DND-41 (cell line): ENCODE measurements around the gene CNKSR2.

Source experiments
- ATAC-seq: fragments of 200-7000 bp; cut with Tn5 transposase; 3 replicates; pipeline ENCODE4 v1.9.1; 2021; ENCODE audit warnings: low read depth; ENCODE audit not compliant: insufficient read depth
- DNase-seq: peaks from one replicate; pipeline ENCODE4 v3.0.0-alpha.2; 2020
- H2AFZ ChIP-seq: 2 replicates; pipeline ENCODE4 v1.6.0; 2012; ENCODE audit warnings: low read depth, low read length
- H3K27ac ChIP-seq: 2 replicates; pipeline ENCODE4 v1.5.1; 2012; ENCODE audit warnings: low read length, inconsistent platforms
- H3K27me3 ChIP-seq: fragments of 200-600 bp; sonication (generic); 2 replicates; pipeline ENCODE4 v1.6.0; 2012; ENCODE audit warnings: low read length, mild to moderate bottlenecking, inconsistent platforms; ENCODE audit not compliant: insufficient read depth, poor library complexity
- H3K36me3 ChIP-seq: 2 replicates; pipeline ENCODE4 v1.5.1; 2012; ENCODE audit warnings: low read length, inconsistent platforms; ENCODE audit not compliant: insufficient read depth
- H3K4me1 ChIP-seq: 2 replicates; pipeline ENCODE4 v1.5.1; 2012; ENCODE audit warnings: mild to moderate bottlenecking, low read length; ENCODE audit not compliant: insufficient read depth
- H3K4me2 ChIP-seq: 2 replicates; pipeline ENCODE4 v1.6.0; 2012; ENCODE audit warnings: mild to moderate bottlenecking, moderate library complexity, low read length, inconsistent platforms; ENCODE audit not compliant: insufficient read depth
- H3K4me3 ChIP-seq, 2 experiments: fragments of 200-600 bp in 1 of 2; shearing (Covaris generic) in 1 of 2; 2 replicates each; pipeline ENCODE4 v1.5.1; 2012 to 2016; ENCODE audit warnings: inconsistent platforms in 2 of 2, low read length in 2 of 2, mild to moderate bottlenecking in 2 of 2, low read depth in 1 of 2, moderate library complexity in 1 of 2
- H3K79me2 ChIP-seq: 2 replicates; pipeline ENCODE4 v1.6.0; 2012; ENCODE audit warnings: low read length, inconsistent platforms; ENCODE audit not compliant: insufficient read depth
- H3K9ac ChIP-seq: 2 replicates; pipeline ENCODE4 v1.6.0; 2012; ENCODE audit warnings: low read depth, mild to moderate bottlenecking, inconsistent platforms, low read length, moderate library complexity
- H3K9me3 ChIP-seq: 2 replicates; pipeline ENCODE4 v1.5.1; 2012; ENCODE audit warnings: low read length, moderate library complexity, mild to moderate bottlenecking, inconsistent platforms; ENCODE audit not compliant: insufficient read depth, severe bottlenecking
- H4K20me1 ChIP-seq: 2 replicates; pipeline ENCODE4 v1.6.0; 2012; ENCODE audit warnings: low read length; ENCODE audit not compliant: insufficient read depth
- CTCF ChIP-seq: IDR thresholded peaks from 2 replicates; pipeline ENCODE4 v1.5.1; 2012; ENCODE audit warnings: borderline replicate concordance, low read length, moderate library complexity, mild to moderate bottlenecking; ENCODE audit not compliant: poor library complexity, severe bottlenecking; ENCODE audit errors: extremely low read depth
- EZH2 ChIP-seq: IDR thresholded peaks from 3 replicates; pipeline ENCODE4 v1.6.1; 2012; ENCODE audit warnings: borderline replicate concordance, low read depth, mild to moderate bottlenecking, moderate library complexity, low read length, inconsistent platforms; ENCODE audit not compliant: severe bottlenecking

CNKSR2 gene

GRCh38 chrX:21632027-21632426 is 257.8 kb downstream of the CNKSR2 start:
- Histone ChIP-seq H4K20me1 (no peaks in the 10 kb centered on the region), H3K27me3 (no peaks in the 10 kb centered on the region), H2AFZ (no peak overlapping the region), H3K9me3 (no peaks in the 10 kb centered on the region), H3K79me2 (no peaks in the 10 kb centered on the region), H3K4me2 (no peak overlapping the region), H3K9ac (no peak overlapping the region), H3K4me3 (no peak overlapping the region), H3K4me1 (no peaks in the 10 kb centered on the region), H3K36me3 (no peaks in the 10 kb centered on the region), H3K27ac (no peak overlapping the region)
- no peak for DNase-seq
- ATAC-seq = no peak
- TF ChIP-seq EZH2 (no peak), CTCF (no peak)

GRCh38 chrX:21638311-21638710 is 264.1 kb downstream of the CNKSR2 start:
- TF ChIP-seq CTCF = no peak
- no peak for TF ChIP-seq EZH2
- Histone ChIP-seq H3K9ac (no peak overlapping the region), H3K4me1 (no peaks in the 10 kb centered on the region), H4K20me1 (no peaks in the 10 kb centered on the region), H3K79me2 (no peaks in the 10 kb centered on the region), H3K27ac (no peak overlapping the region), H3K4me3 (no peak overlapping the region), H2AFZ (no peak overlapping the region), H3K36me3 (no peaks in the 10 kb centered on the region), H3K27me3 (no peaks in the 10 kb centered on the region), H3K9me3 (no peaks in the 10 kb centered on the region), H3K4me2 (no peak overlapping the region)
- DNase-seq (no peak), ATAC-seq (no peak)

GRCh38 chrX:21639775-21640174 is 265.6 kb downstream of the CNKSR2 start:
- TF ChIP-seq EZH2 (no peak), CTCF (no peak)
- Histone ChIP-seq H4K20me1 (no peaks in the 10 kb centered on the region), H2AFZ (no peak overlapping the region)

GRCh38 chrX:21645431-21645830 is 271.2 kb downstream of the CNKSR2 start:
- no peak overlapping the region for H3K4me2 ChIP-seq

More at GRCh38 chrX:21639775-21640174, 265.6 kb downstream of the CNKSR2 start:
- Histone ChIP-seq H3K36me3 (no peaks in the 10 kb centered on the region), H3K4me3 (no peak overlapping the region), H3K79me2 (no peaks in the 10 kb centered on the region), H3K27me3 (no peaks in the 10 kb centered on the region), H3K9me3 (no peaks in the 10 kb centered on the region), H3K4me2 (no peak overlapping the region), H3K27ac (no peak overlapping the region), H3K9ac (no peak overlapping the region), H3K4me1 (no peaks in the 10 kb centered on the region)
- no peak for DNase-seq
- ATAC-seq = no peak

More at GRCh38 chrX:21645431-21645830, 271.2 kb downstream of the CNKSR2 start:
- no peaks in the 10 kb centered on the region for H4K20me1 ChIP-seq
- no peaks in the 10 kb centered on the region for H3K79me2 ChIP-seq
- H3K27ac ChIP-seq = no peak overlapping the region
- H2AFZ ChIP-seq = no peak overlapping the region
- ATAC-seq = no peak
- no peaks in the 10 kb centered on the region for H3K4me1 ChIP-seq
- no peaks in the 10 kb centered on the region for H3K36me3 ChIP-seq
- H3K9ac ChIP-seq = no peak overlapping the region
- no peaks in the 10 kb centered on the region for H3K27me3 ChIP-seq
- no peak for DNase-seq
- H3K4me3 ChIP-seq = no peak overlapping the region
- H3K9me3 ChIP-seq = no peaks in the 10 kb centered on the region
- TF ChIP-seq EZH2 (no peak), CTCF (no peak)
